Mesenteric fat pad (tissue), 1 donor: ENCODE results near the gene SLC52A1. TPM values are rescaled to one million over a fixed set of nuclear protein-coding genes. Genes with fewer than 3 reads are reported as not detected.
A peak's percentile ranks its signal among the peaks of the same experiment; 100 is the strongest.
"Not testable (repeated sequence)": the region's sequence is repeated elsewhere in the genome, so short reads cannot be mapped to it uniquely, and the experiment has no call there.

ENCODE experiments used
- DNase-seq: peaks from one replicate; pipeline ENCODE4 v3.0.0-alpha.2; 2020; ENCODE audit warnings: low spot score
- long read RNA-seq: library from polyadenylated mRNA; unstranded; transcript quantifications from one replicate; pipeline ENCODE4 v2.0.0, GENCODE V29; 2020
- total RNA-seq: library from RNA; stranded (reverse); fragmentation: NEBNext Ultra II Directional; extraction: Animal tissue kit (Norgen Biotek cat#: 25700); gene quantifications from one replicate; pipeline ENCODE4 v1.2.1, GENCODE V29; 2021
- donor health status: DM: yes; HTN: yes; CAD: no.

SLC52A1 gene
- 0.22 TPM for total RNA-seq
- long read RNA-seq: 0 reads

DNA sequence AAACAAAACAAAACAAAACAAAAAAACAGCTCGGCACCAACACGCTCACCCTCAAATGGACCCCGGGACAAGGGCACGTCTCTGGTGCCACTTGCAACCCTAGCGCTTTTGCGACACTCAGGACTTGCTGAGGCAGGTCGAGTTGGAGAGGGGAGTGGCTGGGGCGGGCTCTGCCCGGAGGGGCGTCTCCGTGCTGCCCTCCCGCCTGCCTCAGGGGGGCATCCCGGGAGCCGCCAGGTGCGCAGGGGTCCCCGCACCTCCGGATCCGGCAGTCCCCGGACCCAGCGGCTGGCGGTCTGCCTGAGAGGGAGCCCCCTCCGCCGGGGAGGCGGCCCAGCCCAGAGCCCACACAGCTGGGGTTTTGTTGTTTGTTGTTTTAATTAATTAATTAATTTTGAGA, at the start of gene SLC52A1:
Gene SLC52A1 (minus strand): TSS at position 112 of the 400 bp plus-strand sequence. CDS start 820 bp downstream, outside the sequence.
- DNase-seq: no peak

DNA sequence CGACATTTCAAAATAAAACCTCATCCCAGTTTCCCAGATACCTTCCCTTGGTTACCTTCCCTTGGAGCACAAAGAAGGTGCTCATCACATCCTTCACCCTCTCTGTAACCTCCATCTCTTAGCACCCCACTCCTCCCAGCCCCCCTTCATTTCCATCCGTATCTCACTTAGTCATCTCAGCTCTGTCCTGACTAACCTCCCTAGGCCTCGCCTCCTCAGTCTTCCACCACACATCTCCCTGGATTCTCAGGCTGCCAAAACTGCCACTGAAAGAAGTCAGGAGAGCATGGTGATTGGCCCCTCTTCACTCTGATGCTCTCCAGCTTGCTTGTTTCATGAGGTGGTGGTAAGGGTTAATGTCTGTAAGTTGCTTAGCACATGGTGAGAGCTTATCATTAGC, 45.4 kb upstream of the SLC52A1 start:
- no peak for DNase-seq

DNA sequence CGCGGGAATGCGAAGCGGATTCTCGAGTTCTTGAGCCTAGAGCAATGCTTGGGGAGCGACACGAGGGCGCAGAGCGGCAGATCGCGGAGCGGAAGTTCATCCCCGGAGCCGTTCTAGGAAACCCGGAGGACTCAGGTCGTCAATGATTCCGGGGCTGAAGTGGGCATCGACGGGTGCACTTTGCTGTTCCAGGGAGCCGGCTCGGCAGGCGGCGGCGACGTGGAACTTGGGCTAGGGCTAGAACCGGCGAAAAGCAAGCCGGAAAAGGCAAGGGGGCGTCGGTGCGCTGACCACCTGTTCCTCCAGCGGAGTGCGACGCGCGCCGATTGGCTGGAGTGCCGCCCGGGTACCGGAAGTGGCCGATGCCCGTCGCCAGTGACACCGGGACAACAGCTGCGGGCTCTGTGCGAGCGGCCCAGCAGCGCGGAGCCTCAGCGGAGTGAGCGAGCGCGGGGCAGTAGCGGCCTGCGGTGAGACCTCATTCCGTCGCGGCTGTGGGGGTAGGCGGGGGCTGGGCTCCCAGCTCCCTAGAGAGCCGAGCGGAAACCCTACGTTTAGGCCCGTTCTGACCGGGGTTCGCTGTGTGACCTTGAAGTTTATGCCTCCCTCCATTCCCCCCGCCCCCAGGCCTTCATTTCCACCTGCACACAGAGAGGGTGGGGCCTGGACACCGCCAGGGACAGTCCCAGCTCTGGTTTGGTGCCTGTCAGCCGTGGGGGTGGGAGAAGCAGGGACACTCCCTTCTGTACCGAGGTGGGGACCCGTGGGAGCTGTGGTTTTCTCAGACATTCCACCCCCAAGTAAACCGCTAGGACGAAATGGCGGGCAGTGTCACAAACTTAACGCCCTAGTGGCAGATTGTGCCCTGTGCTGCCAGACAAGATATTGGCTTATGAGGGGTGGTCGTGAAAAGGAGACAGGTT, 43.1 kb upstream of the SLC52A1 start, which contains the start of gene ZFP3:
Gene ZFP3 (plus strand): TSS at position 362 of the 923 bp plus-strand sequence. CDS start 13,038 bp downstream, outside the sequence.
- DNase-seq: peak; percentile 95

DNA sequence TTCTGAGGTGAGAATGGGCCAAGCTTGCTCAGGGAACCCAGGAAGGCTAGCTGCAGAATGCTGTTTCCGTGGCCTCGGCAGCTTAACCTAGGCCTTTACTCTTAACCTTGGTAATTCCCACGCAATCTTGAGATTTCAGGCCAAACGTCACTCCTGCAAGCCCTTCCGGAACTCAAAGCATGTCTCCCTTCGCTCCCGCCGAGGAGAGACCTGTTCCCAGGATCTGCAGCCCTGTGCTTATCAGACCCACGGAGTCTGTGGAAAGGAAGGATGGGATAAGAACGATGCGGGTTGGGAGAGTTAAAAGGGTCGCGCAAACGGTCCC, 42.5 kb upstream of the SLC52A1 start:
- no peak for DNase-seq

DNA sequence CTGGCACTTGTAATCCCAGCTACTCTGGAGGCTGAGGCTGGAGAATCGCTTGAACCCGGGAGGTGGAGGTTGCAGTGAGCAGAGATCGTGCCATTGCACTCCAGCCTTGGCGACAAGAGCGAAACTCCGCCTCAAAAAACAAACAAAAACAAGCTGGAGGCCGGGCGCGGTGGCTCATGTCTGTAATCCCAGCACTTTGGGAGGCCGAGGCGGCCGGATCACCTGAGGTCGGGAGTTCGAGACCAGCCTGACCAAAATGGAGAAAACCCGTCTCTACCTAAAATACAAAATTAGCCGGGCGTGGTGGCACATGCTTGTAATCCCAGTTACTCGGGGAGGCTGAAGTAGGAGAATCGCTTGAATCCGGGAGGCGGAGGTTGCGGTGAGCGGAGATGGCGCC, 42.0 kb upstream of the SLC52A1 start:
- DNase-seq: not testable (repeated sequence)

DNA sequence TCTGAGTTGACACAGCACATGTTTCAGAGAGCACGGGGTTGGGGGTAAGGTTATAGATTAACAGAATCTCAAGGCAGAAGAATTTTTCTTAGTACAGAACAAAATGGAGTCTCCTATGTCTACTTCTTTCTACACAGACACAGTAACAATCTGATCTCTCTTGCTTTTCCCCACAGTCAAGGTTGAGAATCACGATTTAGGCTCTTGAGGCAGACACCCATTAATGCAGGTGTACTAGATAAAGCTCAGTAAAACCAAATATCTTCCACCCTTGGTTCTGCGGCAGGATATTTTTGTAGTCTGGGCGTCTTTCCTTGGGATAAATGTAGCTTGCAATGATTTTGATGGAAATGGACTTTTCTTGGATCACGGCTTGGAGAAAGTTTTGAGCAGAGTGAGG, 40.2 kb upstream of the SLC52A1 start:
- DNase-seq: not testable (repeated sequence)

DNA sequence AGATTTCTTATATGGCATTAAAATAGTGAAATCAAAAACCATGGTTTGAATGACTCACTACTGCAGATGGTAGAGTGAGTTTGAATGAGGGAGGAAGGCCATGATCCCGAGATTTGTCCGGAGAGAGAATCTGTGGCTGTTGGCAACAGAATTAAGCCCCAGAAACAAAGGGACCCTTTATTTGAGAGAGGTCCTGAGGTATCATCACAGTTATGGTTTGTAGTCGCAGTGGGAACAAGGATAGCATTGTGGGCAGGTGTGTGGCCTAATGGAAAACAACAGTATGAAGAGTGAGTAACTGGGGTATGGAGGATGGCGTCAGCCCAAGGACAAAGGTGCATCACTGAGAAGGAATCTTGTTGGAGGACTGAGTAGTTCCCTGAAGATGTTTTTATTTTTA, 34.5 kb upstream of the SLC52A1 start:
- DNase-seq: no peak

DNA sequence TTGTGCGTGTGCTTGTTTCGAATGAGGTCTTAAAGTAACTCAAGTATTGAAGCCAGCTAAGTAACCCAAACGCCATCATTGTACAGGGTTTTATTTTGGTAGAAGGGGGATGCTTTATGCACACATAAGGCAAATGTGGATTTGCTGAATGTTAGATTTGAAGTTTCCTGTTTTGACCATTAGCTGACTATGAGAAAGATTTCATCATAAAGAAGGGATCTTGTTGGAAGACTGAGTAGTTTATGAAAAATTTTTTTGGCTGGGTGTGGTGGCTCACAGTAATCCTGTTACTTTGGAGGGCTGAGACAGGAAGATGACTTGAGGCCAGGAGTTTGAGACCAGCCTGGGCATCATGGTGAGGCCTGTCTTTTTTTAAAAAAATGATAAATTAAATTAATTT, 33.0 kb upstream of the SLC52A1 start:
- no peak for DNase-seq

DNA sequence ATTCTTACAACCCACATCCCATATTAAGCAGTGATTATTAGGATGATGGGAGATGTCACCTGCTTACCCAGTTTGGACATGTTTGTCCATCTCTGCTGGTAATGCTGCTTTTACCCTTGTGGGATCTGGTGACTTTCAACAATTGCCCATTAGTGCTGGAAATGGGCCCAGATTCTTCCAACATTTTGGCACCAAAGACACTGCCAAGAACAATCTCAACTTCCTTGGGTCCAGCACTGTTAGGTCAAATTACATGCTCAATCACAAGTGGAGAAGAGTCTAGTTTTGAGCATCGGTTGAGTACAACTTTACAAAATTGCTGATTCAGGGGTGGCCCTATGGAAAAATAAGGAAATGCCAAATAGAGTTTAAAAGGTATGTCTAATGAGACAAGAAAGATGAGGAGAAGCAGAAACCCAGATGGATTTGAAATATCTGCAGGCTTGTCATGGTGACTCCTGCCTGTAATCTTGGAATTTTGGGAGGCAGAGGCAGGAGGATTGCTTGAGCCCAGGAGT, 30.1 kb upstream of the SLC52A1 start:
- DNase-seq: no peak

DNA sequence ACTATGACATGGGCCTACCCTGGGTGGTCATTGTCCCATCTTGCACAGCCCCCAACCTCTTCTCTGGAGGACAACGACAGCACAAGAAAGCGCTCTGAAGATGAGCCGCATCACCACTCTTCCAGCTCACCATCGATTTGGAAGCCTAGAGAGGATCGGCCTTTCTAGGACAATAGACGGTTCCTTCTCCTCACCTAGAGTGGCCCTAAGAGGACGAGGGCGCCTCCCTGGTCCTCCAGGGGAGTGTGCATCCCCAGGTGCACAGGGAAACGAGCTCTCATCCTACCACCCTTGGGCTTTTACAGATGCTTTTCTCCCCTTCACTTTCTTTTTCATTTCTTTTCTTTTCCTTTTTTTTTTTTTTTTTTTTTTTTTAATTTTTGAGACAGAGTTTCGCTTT, 20.3 kb upstream of the SLC52A1 start:
- DNase-seq: no peak

DNA sequence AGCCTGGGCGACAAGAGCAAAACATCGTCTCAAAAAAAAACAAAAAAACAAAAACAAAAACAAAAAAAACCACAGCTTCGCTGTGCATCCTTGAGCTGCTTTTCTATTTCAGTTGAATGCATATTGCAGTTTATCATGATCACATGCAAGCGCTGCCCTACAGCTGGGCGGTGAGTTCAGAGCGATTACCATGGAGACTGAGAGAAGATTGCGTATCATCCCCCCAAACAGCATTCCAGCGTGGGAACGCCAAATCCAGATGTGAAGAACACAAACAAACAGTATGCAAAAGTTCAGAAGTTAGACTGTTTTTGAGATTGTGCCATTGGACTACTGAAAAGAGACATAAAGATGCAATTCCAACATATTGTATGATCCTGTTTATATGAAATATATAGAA, 15.1 kb upstream of the SLC52A1 start:
- DNase-seq: no peak

DNA sequence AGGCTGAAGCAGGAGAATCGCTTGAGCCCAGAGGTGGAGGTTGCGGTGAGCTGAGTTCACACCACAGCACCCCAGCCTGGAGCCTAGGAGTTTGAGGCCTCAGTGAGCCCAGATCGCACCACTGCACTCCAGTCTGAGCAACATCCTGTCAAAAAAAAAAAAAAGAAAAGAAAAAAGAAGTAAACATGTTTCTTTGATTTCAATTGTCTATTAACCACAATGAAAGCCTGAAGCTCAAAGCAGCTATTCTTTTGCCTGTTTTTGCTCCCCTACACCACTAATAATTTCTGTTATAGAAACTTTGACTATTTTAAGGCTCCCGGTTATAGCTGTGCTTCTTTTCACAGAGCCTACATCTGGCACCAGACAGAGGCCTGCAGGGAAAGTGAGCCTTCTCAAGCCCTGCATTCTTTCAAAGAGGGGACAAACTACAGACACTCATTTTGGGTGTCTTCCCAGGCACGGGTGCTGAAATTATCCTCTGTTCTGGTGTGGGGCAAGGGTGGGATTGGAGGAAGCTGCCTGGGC, 14.2 kb upstream of the SLC52A1 start:
- no peak for DNase-seq

DNA sequence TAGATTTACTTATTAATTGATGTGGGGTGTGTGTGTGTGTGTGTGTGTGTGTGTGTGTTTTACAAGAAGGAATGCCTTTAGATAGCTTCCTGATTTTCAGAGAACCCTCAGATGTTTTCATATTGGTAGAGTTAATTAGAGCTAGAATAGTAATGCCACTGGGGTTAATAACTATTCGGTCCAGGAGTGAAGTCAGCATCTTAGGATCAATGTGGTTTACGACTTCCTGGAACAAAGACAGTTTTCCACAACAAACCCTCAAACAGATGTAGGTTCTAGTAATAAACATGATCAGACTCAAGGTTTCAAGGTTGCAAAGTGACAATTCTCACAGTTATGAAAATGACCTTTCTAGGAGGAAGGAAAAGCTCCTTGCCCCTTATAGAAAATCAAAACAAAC, 12.2 kb upstream of the SLC52A1 start:
- no peak for DNase-seq

DNA sequence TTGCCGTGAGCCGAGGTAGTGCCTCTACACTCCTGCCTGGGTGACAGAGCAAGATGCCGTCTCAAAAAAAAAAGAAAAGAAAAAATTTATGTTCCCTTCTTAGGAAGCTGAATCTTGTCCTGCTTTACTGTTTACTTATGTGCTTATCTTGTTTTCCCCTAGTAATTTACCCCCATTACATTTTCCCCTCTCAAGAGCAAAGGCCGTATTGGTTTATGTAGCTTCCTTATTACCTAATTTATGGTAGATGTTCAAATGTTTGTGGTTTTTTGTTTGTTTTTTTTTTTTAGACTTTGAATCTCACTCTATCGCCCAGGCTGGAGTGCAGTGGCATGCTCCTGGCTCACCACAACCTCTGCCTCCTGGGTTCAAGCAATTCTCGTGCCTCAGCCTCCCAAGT, 10.3 kb upstream of the SLC52A1 start:
- DNase-seq: no peak

DNA sequence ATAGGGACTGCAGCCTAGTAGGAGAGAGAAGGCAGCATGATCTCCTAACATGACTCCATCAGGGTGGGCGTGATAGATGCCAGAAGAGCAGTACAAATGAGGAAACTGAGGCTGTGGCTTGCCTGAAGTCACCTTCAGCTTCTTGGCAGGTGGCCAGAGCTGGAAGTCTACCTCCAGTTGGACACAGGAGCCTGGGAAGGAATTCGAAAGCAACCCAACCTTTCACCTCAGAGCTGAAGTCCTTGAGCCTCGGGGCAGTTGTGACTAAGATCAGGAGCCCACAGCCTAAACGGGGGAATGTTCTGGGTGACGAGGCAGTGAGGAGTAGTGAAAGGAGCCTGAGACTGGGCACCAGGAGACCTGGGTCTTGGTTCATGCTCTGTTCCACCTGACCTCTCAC, 9.4 kb upstream of the SLC52A1 start:
- no peak for DNase-seq

DNA sequence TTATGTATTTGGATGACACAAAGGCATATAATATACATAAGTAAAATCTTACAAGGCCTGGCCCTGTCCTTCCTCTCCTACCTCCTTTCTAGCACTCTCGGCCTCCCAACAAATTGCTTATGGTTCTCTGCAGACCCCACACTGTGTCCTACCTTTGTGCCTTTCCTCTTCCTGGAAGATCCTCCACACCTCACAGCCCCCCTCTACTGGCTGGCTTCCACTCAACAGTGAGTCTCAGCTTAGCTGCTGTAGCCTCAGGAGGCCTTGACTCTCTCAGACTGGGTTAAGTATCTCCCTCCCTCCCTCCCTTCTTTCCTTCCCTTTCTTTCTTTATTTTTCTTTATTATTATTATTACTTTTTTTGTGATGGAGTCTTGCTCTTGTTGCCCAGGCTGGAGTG, 8.3 kb upstream of the SLC52A1 start:
- DNase-seq: no peak

DNA sequence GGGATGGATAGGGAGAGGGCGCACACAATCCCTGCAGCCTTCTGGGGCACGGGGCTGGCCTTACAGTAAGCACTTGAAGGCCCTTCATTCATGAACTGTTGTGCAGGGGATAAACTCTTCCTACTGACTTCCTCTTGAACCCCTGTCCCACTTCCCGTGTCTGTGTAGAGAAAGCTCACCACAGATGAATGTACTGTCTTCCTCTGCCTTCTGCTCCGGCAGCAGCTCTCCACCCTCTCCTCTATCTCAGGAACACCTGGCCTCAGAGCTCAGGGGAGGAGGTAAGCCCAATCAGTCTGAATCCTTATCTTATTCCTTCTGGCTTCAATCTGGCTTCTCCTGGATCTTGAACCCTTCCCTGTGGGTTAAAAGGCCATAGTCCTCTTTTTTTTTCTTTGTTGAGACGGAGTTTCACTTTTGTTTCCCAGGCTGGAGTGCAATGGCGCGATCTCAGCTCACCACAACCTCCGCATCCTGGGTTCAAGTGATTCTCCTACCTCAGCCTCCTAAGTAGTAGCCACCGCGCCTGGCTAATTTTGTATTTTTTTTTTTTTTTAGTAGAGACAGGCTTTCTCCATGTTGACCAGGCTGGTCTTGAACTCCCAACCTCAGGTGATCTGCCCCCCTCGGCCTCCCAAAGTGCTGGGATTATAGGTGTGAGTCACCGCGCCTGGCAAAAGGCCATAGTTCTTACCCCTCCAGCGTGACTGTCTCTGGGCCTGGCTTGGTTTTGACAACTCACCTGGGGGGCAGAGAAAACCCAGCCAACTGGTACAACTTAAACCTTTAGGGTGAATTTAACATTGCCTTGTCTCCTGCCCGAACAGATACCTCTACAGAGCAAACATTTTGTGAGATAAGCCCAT, 7.2 kb upstream of the SLC52A1 start:
- DNase-seq: no peak

DNA sequence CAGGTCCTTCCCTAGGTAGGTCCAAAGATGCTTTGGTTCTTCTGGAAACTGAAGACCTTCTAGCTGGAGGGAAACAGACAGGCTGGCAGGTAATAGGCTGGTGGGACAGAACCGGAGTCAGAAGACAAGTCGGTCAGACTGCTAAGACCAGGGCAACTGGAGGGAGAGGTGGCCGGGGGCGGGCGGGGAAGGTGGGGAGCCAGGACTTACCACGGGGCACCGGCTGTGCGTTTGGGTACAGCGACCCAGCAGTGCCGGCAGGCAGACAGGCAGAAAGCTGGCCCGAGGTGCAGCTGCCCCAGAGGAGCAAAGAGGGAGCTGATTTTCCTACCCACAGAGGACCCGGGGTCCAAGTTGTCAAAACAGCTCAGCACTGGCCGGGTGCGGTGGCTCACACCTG, 575 bp downstream of the SLC52A1 start:
- no peak for DNase-seq

DNA sequence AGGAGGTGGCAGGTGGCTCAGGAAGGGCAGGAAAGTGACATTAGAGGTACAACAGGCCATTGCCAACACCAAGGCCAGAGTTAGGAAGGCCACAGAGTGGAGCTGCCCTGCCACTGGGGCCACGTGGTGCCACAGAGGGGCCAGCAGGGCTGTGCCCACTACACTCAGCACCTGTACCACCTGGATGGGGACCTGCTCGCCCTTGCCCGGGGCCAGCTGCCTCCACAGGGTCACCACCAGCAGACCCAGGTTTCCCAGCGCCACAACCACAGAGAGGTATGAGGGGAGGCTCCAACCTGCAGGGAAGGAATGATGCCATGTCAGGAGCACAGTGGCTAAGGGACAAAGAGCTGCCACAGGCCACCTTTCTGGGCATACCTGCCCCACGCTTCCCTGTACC, 1.2 kb downstream of the SLC52A1 start:
- no peak for DNase-seq

DNA sequence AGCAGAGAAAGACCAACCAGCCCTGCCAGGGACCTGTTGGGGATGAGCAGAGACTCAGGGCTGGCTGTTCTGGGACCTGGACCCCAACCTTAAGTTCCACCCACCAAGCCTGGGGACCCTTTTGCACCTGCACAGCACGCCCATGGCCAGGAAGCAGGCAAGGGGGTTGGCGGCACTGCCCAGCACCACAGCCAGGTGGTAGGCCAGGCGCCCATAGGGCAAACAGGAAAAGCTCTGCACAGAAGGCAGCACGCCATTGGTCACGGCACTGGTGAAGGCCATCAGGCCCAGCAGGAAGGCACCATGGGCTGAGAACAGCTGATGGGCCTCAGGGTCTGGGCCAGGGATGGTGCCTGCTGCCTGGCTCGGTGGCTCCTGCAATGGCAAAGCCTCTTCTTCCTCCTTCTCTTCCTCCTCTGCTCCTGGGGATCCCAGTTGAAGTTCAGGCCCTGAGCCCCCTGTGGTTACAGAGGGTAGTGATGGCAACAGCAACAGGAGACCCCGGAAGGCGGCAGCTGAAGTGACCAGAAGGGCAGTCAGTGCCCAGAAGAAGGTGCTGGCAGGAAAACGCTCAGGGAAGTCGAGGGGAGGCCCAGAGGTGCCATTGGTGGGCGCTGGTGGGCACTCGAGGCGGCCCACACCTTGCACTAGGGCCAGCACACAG, 1.7 kb downstream of the SLC52A1 start:
- DNase-seq: no peak

DNA sequence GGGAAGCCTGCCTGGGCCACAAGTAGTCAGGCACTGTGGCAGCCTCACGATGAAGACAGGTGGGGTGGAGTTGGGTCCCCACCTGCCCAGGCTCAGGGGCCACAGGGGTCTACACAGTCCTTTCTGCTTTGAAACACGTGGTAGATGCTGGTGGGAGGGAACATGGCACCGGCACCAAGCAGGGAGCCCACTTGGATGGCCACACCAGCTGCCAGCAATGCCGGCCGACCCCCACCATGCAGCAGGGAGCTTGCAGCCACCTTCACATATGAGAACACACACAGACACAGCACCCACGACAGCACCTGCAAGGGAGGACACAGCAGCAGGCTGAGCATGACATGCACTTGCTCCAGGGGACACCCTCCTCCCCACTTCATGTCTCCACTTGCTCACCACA, 2.4 kb downstream of the SLC52A1 start:
- DNase-seq: no peak
